Measurements from ENCODE around the gene TMEM140.
"Not testable (repeated sequence)": the region's sequence is repeated elsewhere in the genome, so short reads cannot be mapped to it uniquely, and the experiment has no call there.

TMEM140 gene

GRCh38 chr7:135109976-135110375, 37.9 kb upstream of the TMEM140 start:
- Histone ChIP-seq H3K27me3 (replicated peaks) (no peaks in the 10 kb centered on the region), H3K27ac (no peak overlapping the region), H3K36me3 (replicated peaks) (no peaks in the 10 kb centered on the region), H3K4me3 (ENCODE audit: low read depth, low read length) (no peak overlapping the region)
- in situ Hi-C loops (cut with HindIII; ENCODE audit: low pct_ligation_motif_present, low sequenced_read_pairs): no loop called here
- no peak for DNase-seq
- TF ChIP-seq CTCF (IDR thresholded peaks at IDR 0.05; ENCODE audit: low read depth, low read length, missing control alignments): no peak

GRCh38 chr7:135111379-135111778, 36.5 kb upstream of the TMEM140 start:
- DNase-seq: no peak

GRCh38 chr7:135114622-135115021, 33.2 kb upstream of the TMEM140 start:
- no peak overlapping the region for H3K27ac ChIP-seq
- no peak overlapping the region for H3K4me3 ChIP-seq (ENCODE audit: low read depth, low read length)
- in situ Hi-C loops (cut with HindIII; ENCODE audit: low pct_ligation_motif_present, low sequenced_read_pairs): no loop called here
- H3K36me3 ChIP-seq (replicated peaks): no peaks in the 10 kb centered on the region
- no peaks in the 10 kb centered on the region for H3K27me3 ChIP-seq (replicated peaks)
- no peak for DNase-seq
- no peak for TF ChIP-seq CTCF (IDR thresholded peaks at IDR 0.05; ENCODE audit: low read depth, low read length, missing control alignments)

More at GRCh38 chr7:135111379-135111778, 36.5 kb upstream of the TMEM140 start:
- H3K4me3 ChIP-seq (ENCODE audit: low read depth, low read length): no peak overlapping the region
- no peaks in the 10 kb centered on the region for H3K27me3 ChIP-seq (replicated peaks)
- no peak for TF ChIP-seq CTCF (IDR thresholded peaks at IDR 0.05; ENCODE audit: low read depth, low read length, missing control alignments)
- no peaks in the 10 kb centered on the region for H3K36me3 ChIP-seq (replicated peaks)
- in situ Hi-C loops (cut with HindIII; ENCODE audit: low pct_ligation_motif_present, low sequenced_read_pairs): no loop called here
- H3K27ac ChIP-seq: no peak overlapping the region

- Histone ChIP-seq H3K4me3 (ENCODE audit: low read depth, low read length) (no peak overlapping the region), H3K27me3 (replicated peaks) (no peaks in the 10 kb centered on the region), H3K36me3 (replicated peaks) (no peaks in the 10 kb centered on the region), H3K27ac (no peak overlapping the region)
- no peak for TF ChIP-seq CTCF (IDR thresholded peaks at IDR 0.05; ENCODE audit: low read depth, low read length, missing control alignments)
- in situ Hi-C loops (cut with HindIII; ENCODE audit: low pct_ligation_motif_present, low sequenced_read_pairs): no loop called here
- DNase-seq: no peak
Measured at GRCh38 chr7:135117096-135117495, 30.8 kb upstream of the TMEM140 start.

DNA sequence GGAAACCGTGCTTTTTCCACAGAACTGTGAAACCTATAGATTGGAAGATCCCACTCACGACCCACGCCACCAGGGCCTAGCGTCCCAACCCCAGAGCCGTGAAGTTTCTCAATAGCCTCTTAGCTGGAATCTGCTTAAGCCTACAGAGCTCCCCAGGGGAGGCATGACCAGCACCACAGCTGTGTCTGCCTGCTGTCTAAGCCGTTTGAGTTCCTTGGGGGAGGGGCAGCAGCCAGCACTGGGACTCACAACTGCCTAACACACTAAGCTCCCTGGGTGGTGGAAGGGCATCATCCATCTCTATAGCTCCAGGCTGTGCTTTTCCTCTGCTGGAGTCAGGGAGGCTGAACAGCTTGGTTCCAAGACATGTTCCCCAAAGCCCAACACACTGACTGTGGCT, 26.0 kb upstream of the TMEM140 start:
- no peak for TF ChIP-seq CTCF (IDR thresholded peaks at IDR 0.05; ENCODE audit: low read depth, low read length, missing control alignments)
- no peak for DNase-seq
- H3K4me3 ChIP-seq (ENCODE audit: low read depth, low read length): no peak overlapping the region
- in situ Hi-C loops (cut with HindIII; ENCODE audit: low pct_ligation_motif_present, low sequenced_read_pairs): no loop called here
- H3K27ac ChIP-seq: no peak overlapping the region
- H3K27me3 ChIP-seq (replicated peaks): no peaks in the 10 kb centered on the region
- no peaks in the 10 kb centered on the region for H3K36me3 ChIP-seq (replicated peaks)

GRCh38 chr7:135124631-135125030, 23.2 kb upstream of the TMEM140 start:
- H3K4me3 ChIP-seq (ENCODE audit: low read depth, low read length); H3K27me3 ChIP-seq (replicated peaks); H3K27ac ChIP-seq; H3K36me3 ChIP-seq (replicated peaks); in situ Hi-C loops (cut with HindIII; ENCODE audit: low pct_ligation_motif_present, low sequenced_read_pairs); DNase-seq: not testable (repeated sequence)

Data from brain microvascular endothelial cell (primary cell).